ENCODE results near the gene ABHD2.

Gene ABHD2

DNA sequence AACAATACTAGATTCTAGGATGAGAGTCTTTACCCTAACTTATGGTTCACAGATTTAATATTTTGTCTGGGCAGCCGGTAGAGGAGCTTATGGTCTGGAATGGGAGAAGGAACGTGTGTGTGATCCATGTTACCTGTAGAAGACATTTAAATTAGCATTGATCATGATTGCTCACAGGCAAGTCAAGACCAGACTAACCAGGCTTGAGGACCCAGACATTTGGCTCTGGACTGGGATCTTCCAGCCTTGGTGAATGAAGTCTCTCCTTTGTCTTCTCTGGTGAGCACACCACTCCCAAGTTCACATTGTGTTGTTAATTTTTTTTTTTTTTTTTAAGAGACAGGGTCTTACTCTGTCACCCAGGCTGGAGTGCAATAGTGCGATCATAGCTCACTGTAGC lies 11.7 kb downstream of the ABHD2 start:
- Mint-ChIP-seq H3K4me1 (peaks cover 13% of the 10 kb centered on the region), H3K27me3 (no peaks in the 10 kb centered on the region), H3K4me3 (no peak overlapping the region), H3K9me3 (no peaks in the 10 kb centered on the region), H3K27ac (no peak overlapping the region), H3K36me3 (peaks cover 17% of the 10 kb centered on the region)
- ATAC-seq (ENCODE audit: low read depth) (no peak), DNase-seq (ENCODE audit: low spot score in 2 of 2) (no peak)

- Mint-ChIP-seq H3K27ac (no peak overlapping the region), H3K4me3 (no peak overlapping the region), H3K27me3 (no peaks in the 10 kb centered on the region), H3K9me3 (no peaks in the 10 kb centered on the region), H3K4me1 (peaks cover 8% of the 10 kb centered on the region), H3K36me3 (peaks cover 13% of the 10 kb centered on the region)
- ATAC-seq (ENCODE audit: low read depth): no peak
- no peak for DNase-seq (ENCODE audit: low spot score in 2 of 2)
Observed at GRCh38 chr15:89101302-89102193, 13.3 kb downstream of the ABHD2 start.

GRCh38 chr15:89103481-89104171 lies 15.4 kb downstream of the ABHD2 start:
- Mint-ChIP-seq H3K36me3 (peaks cover 14% of the 10 kb centered on the region), H3K9me3 (no peaks in the 10 kb centered on the region), H3K27ac (no peak overlapping the region), H3K4me1 (peaks cover 3% of the 10 kb centered on the region), H3K4me3 (no peak overlapping the region), H3K27me3 (no peaks in the 10 kb centered on the region)
- ATAC-seq (ENCODE audit: low read depth) (no peak), DNase-seq (ENCODE audit: low spot score in 2 of 2) (no peak)

GRCh38 chr15:89104172-89104564 lies 15.9 kb downstream of the ABHD2 start:
- peaks cover 14% of the 10 kb centered on the region for H3K36me3 Mint-ChIP-seq
- H3K27ac Mint-ChIP-seq: no peak overlapping the region

DNA sequence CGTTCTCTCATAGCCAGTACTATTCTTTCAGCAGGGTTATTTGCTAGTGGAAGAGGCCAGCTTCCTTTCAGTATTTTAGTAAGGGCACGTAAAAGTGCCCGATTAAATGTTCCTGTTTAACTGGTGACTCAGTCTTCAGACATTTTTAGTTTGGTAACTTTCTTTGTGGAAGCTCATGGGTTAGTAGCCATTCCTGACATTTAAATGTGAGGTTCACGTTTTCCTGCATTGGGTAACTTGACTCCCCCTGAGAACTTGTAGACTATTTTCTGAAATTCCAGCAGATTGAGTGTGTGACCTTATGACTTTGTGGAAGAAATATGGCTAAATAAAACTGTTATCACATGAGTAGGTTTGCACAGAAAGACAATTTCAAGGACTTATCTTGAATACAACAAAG lies 16.9 kb downstream of the ABHD2 start:
- Mint-ChIP-seq H3K36me3 (peaks cover 12% of the 10 kb centered on the region), H3K4me3 (no peak overlapping the region), H3K4me1 (peaks cover 3% of the 10 kb centered on the region), H3K27me3 (no peaks in the 10 kb centered on the region), H3K9me3 (no peaks in the 10 kb centered on the region), H3K27ac (no peak overlapping the region)
- ATAC-seq (ENCODE audit: low read depth) (no peak), DNase-seq (ENCODE audit: low spot score in 2 of 2) (no peak)

More at GRCh38 chr15:89104172-89104564, 15.9 kb downstream of the ABHD2 start:
- ATAC-seq (ENCODE audit: low read depth): no peak
- Mint-ChIP-seq H3K4me1 (peaks cover 3% of the 10 kb centered on the region), H3K9me3 (no peaks in the 10 kb centered on the region), H3K27me3 (no peaks in the 10 kb centered on the region), H3K4me3 (no peak overlapping the region)
- DNase-seq (ENCODE audit: low spot score in 2 of 2): no peak

GRCh38 chr15:89106200-89106599 lies 17.9 kb downstream of the ABHD2 start:
- H3K36me3 Mint-ChIP-seq: peaks cover 12% of the 10 kb centered on the region
- no peak overlapping the region for H3K4me3 Mint-ChIP-seq
- DNase-seq (ENCODE audit: low spot score in 2 of 2) (no peak), ATAC-seq (ENCODE audit: low read depth) (no peak)
- no peaks in the 10 kb centered on the region for H3K9me3 Mint-ChIP-seq
- H3K27ac Mint-ChIP-seq: no peak overlapping the region
- peaks cover 3% of the 10 kb centered on the region for H3K4me1 Mint-ChIP-seq
- no peaks in the 10 kb centered on the region for H3K27me3 Mint-ChIP-seq

DNA sequence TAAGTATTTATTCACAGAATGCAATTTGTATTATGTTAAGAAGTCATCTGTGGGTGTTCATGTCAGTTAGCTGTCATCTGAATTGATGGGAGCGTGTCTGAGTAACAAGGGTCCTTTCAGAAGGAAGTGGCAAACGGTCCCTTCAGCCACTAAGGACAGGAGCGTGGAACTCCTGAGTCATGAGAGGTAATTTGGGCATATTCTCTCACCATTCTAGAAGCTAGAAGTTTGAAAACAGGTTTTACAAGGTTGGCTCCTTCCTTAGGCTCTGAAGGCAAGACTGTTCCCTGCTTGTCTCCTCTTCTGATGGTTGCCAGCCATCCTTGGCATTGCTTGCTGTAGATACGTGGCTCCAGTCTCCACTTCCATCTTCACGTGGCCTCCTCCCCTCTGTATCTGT lies 19.7 kb downstream of the ABHD2 start:
- no peak overlapping the region for H3K27ac Mint-ChIP-seq
- H3K27me3 Mint-ChIP-seq: no peaks in the 10 kb centered on the region
- H3K9me3 Mint-ChIP-seq: no peaks in the 10 kb centered on the region
- H3K4me1 Mint-ChIP-seq: no peaks in the 10 kb centered on the region
- DNase-seq (ENCODE audit: low spot score in 2 of 2) (no peak), ATAC-seq (ENCODE audit: low read depth) (no peak)
- no peak overlapping the region for H3K4me3 Mint-ChIP-seq
- peaks cover 7% of the 10 kb centered on the region for H3K36me3 Mint-ChIP-seq

GRCh38 chr15:89108835-89109234 lies 20.6 kb downstream of the ABHD2 start:
- H3K27ac Mint-ChIP-seq: no peak overlapping the region
- H3K36me3 Mint-ChIP-seq: peaks cover 7% of the 10 kb centered on the region
- no peak for DNase-seq (ENCODE audit: low spot score in 2 of 2)
- no peak overlapping the region for H3K4me3 Mint-ChIP-seq
- no peaks in the 10 kb centered on the region for H3K9me3 Mint-ChIP-seq
- H3K27me3 Mint-ChIP-seq: no peaks in the 10 kb centered on the region
- ATAC-seq (ENCODE audit: low read depth): no peak
- H3K4me1 Mint-ChIP-seq: no peaks in the 10 kb centered on the region

GRCh38 chr15:89109238-89109637 lies 21.0 kb downstream of the ABHD2 start:
- Mint-ChIP-seq H3K4me1 (no peaks in the 10 kb centered on the region), H3K36me3 (peaks cover 7% of the 10 kb centered on the region), H3K4me3 (no peak overlapping the region), H3K9me3 (no peaks in the 10 kb centered on the region), H3K27ac (no peak overlapping the region), H3K27me3 (no peaks in the 10 kb centered on the region)
- DNase-seq (ENCODE audit: low spot score in 2 of 2) (no peak), ATAC-seq (ENCODE audit: low read depth) (no peak)

DNA sequence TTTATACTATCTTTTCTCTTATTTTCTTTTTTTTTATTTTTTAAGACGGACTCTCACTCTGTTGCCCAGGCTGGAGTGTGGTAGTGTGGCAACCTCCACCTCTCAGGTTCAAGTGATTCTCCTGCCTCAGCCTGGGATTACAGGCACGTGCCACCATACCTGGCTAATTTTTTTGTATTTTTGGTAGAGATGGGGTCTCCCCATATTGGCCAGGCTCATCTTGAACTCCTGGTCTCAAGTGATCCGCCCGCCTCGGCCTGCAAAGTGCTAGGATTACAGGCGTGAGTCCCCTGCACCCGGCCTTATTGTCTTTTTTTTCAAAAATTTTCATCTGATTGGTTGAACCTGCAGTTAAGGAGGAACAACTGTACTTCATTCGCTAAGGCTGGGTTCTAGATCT lies 21.8 kb downstream of the ABHD2 start:
- DNase-seq (ENCODE audit: low spot score in 2 of 2) (no peak), ATAC-seq (ENCODE audit: low read depth) (no peak)
- no peaks in the 10 kb centered on the region for H3K9me3 Mint-ChIP-seq
- H3K27ac Mint-ChIP-seq: no peak overlapping the region
- H3K36me3 Mint-ChIP-seq: peaks cover 7% of the 10 kb centered on the region
- H3K27me3 Mint-ChIP-seq: no peaks in the 10 kb centered on the region
- H3K4me1 Mint-ChIP-seq: no peaks in the 10 kb centered on the region
- H3K4me3 Mint-ChIP-seq: no peak overlapping the region

GRCh38 chr15:89111352-89111751 lies 23.1 kb downstream of the ABHD2 start:
- no peaks in the 10 kb centered on the region for H3K27me3 Mint-ChIP-seq
- H3K27ac Mint-ChIP-seq: no peak overlapping the region
- H3K9me3 Mint-ChIP-seq: no peaks in the 10 kb centered on the region
- no peaks in the 10 kb centered on the region for H3K4me1 Mint-ChIP-seq
- H3K4me3 Mint-ChIP-seq: no peak overlapping the region
- H3K36me3 Mint-ChIP-seq: peaks cover 11% of the 10 kb centered on the region
- ATAC-seq (ENCODE audit: low read depth) (no peak), DNase-seq (ENCODE audit: low spot score in 2 of 2) (no peak)

DNA sequence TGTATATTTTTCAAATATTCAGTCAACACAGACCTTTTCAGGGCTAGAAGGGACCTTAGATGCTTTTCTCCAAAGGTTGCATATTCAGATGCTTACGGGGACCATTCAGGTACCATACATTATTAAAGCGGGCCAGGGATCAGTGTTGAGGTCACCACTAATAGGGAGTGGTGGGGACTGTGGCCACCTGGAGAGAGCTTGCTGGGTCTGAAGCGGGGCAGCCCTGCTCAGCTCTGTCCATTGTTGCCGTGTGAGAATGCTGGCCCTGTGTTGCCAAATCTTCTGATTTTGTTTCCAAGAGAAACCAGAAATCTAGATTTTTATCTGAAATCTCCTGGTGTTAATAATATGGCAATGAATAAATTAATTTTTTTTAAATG lies 23.7 kb downstream of the ABHD2 start:
- Mint-ChIP-seq H3K27ac (no peak overlapping the region), H3K9me3 (no peaks in the 10 kb centered on the region), H3K4me1 (no peaks in the 10 kb centered on the region), H3K36me3 (peaks cover 16% of the 10 kb centered on the region), H3K27me3 (no peaks in the 10 kb centered on the region), H3K4me3 (no peak overlapping the region)
- no peak for ATAC-seq (ENCODE audit: low read depth)
- no peak for DNase-seq (ENCODE audit: low spot score in 2 of 2)

DNA sequence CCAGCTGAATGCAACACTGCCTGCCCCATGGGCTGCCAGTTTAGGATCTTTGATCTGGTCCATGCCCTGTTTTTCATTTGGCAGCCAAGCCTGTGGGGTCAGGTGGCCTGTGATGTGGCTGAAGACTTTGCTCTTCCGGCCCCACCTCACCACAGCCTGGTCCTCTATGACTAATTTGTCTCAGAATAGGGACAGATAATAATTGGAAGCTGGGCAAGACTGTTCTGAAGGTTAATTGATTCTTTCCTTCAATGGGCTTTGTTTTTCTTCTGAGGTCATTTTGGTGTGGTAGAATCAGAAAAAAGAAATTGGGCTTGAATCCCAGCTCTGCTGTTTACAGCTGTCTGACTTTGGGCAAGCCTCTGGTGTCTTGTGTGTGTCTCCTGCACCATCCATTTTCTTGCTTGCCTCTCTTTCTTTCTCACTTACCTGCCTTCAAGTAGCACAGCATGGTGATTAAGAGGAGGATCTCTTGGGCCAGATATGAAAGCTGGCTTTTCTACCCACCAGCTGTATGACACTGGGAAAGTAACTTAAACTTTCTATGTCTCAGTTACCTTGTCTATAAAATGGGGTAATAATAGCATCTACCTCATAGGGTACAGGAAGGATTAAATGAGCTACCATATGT lies 24.2 kb downstream of the ABHD2 start:
- ATAC-seq (ENCODE audit: low read depth) (no peak), DNase-seq (ENCODE audit: low spot score in 2 of 2) (no peak)
- H3K36me3 Mint-ChIP-seq: peaks cover 15% of the 10 kb centered on the region
- H3K27ac Mint-ChIP-seq: no peak overlapping the region
- H3K4me3 Mint-ChIP-seq: no peak overlapping the region
- H3K27me3 Mint-ChIP-seq: no peaks in the 10 kb centered on the region
- H3K9me3 Mint-ChIP-seq: no peaks in the 10 kb centered on the region
- no peaks in the 10 kb centered on the region for H3K4me1 Mint-ChIP-seq

- H3K4me3 Mint-ChIP-seq: no peak overlapping the region
- H3K36me3 Mint-ChIP-seq: peaks cover 17% of the 10 kb centered on the region
- H3K4me1 Mint-ChIP-seq: no peaks in the 10 kb centered on the region
- no peak overlapping the region for H3K27ac Mint-ChIP-seq
- H3K9me3 Mint-ChIP-seq: no peaks in the 10 kb centered on the region
- H3K27me3 Mint-ChIP-seq: no peaks in the 10 kb centered on the region
- ATAC-seq (ENCODE audit: low read depth) (no peak), DNase-seq (ENCODE audit: low spot score in 2 of 2) (no peak)
Observed at GRCh38 chr15:89113296-89114024, 25.2 kb downstream of the ABHD2 start.

Data from memory B cell (primary cell).